GM12878 (cell line): Measurements from ENCODE around the gene CACNA2D3. TPM values are rescaled to one million over a fixed set of nuclear protein-coding genes. Genes with fewer than 3 reads are reported as not detected.

ENCODE experiments used
- ATAC-seq: fragments of 200-7000 bp; cut with Tn5 transposase; 3 replicates; pipeline ENCODE4 v1.9.1; 2020; ENCODE audit warnings: mild to moderate bottlenecking, moderate library complexity
- BruUV-seq: library from RNA; stranded (reverse); fragments of 400-500 nt; replicated peaks from 2 replicates; lab custom pipeline; 2021; lab: Mats Ljungman, UMichigan
- CTCF ChIA-PET: fragments of 300-600 bp; sonication (Branson Sonifier 250); formaldehyde crosslinking; extraction: SDS; loops from one replicate; lab custom pipeline; 2021; ENCODE audit warnings: inconsistent platforms; lab: Yijun Ruan, JAX
- POLR2A ChIA-PET: fragments of 350-600 bp; formaldehyde crosslinking; extraction: SDS; loops from one replicate; lab custom pipeline; 2021; ENCODE audit warnings: inconsistent platforms; lab: Charles Lee
- RAD21 ChIA-PET: fragments of 300-600 bp; sonication (Branson Sonifier 250); formaldehyde crosslinking; loops from one replicate; lab custom pipeline; 2023; ENCODE audit warnings: antibody characterized with exemption; ENCODE audit not compliant: unreplicated experiment; lab: Charles Lee
- SMC1A ChIA-PET: fragments of 300-600 bp; sonication (Branson Sonifier 250); formaldehyde crosslinking; loops from one replicate; lab custom pipeline; 2023; ENCODE audit not compliant: unreplicated experiment, uncharacterized antibody; lab: Charles Lee
- DNase-seq: peaks from one replicate; pipeline ENCODE4 v3.0.0-alpha.2; 2011; ENCODE audit warnings: low read depth, low spot score
- FAIRE-seq: peaks from 3 replicates; lab custom pipeline; 2011; peaks lifted over from hg19 to GRCh38; lab: Jason Lieb, UNC
- H2AFZ ChIP-seq: 2 replicates; pipeline ENCODE4 v1.6.0; 2011; ENCODE audit warnings: low read depth, low read length, control low read depth; ENCODE audit not compliant: control insufficient read depth
- H3K27ac ChIP-seq: 2 replicates; pipeline ENCODE4 v1.5.1; 2011; ENCODE audit warnings: control low read depth; ENCODE audit not compliant: control insufficient read depth, insufficient read depth
- H3K27me3 ChIP-seq, 2 experiments: replicated peaks in 1 of 2; 2 replicates each; pipeline versions ENCODE4 v1.6.0 to v1.6.1; 2011; ENCODE audit warnings: low read length in 1 of 2; ENCODE audit not compliant: control insufficient read depth in 2 of 2, insufficient read depth in 2 of 2
- H3K36me3 ChIP-seq, 2 experiments: 2 replicates each; pipeline ENCODE4 v1.5.1; 2011; ENCODE audit warnings: low read length in 1 of 2; ENCODE audit not compliant: control insufficient read depth in 2 of 2, insufficient read depth in 2 of 2
- H3K4me1 ChIP-seq: 2 replicates; pipeline ENCODE4 v1.6.1; 2011; ENCODE audit warnings: mild to moderate bottlenecking, low read length, moderate library complexity, mixed read lengths; ENCODE audit not compliant: control insufficient read depth, insufficient read depth
- H3K4me2 ChIP-seq: 2 replicates; pipeline ENCODE4 v1.6.0; 2011; ENCODE audit warnings: control low read depth; ENCODE audit not compliant: control insufficient read depth, insufficient read depth
- H3K4me3 ChIP-seq: fragments of 200-600 bp; sonication (generic); 2 replicates; pipeline ENCODE4 v1.5.1; 2016
- H3K79me2 ChIP-seq: 2 replicates; pipeline ENCODE4 v1.6.0; 2011; ENCODE audit warnings: low read length; ENCODE audit not compliant: control insufficient read depth, insufficient read depth
- H3K9ac ChIP-seq: 2 replicates; pipeline ENCODE4 v1.8.0; 2011; ENCODE audit warnings: low read length, control low read depth, mixed read lengths; ENCODE audit not compliant: control insufficient read depth, insufficient read depth
- H3K9me3 ChIP-seq: replicated peaks from 3 replicates; pipeline ENCODE4 v1.5.1; 2011; ENCODE audit warnings: mild to moderate bottlenecking, low read length; ENCODE audit not compliant: control insufficient read depth, insufficient read depth
- H4K20me1 ChIP-seq: 2 replicates; pipeline ENCODE4 v1.6.0; 2011; ENCODE audit not compliant: control insufficient read depth, insufficient read depth
- ATF7 ChIP-seq: fragments of 450-650 bp; IDR thresholded peaks from 2 replicates; pipeline ENCODE4 v1.6.1; 2016; ENCODE audit warnings: low read depth, mild to moderate bottlenecking
- CHD1 ChIP-seq: IDR thresholded peaks from 2 replicates; pipeline ENCODE4 v1.6.1; 2012; ENCODE audit warnings: low read depth, low read length, improper control_type of control experiment
- CHD4 ChIP-seq: fragments of 200-600 bp; sonication (generic); IDR thresholded peaks from 2 replicates; pipeline ENCODE4 v1.6.1; 2016; ENCODE audit warnings: mild to moderate bottlenecking
- KAT2A ChIP-seq: conservative IDR thresholded peaks from 2 replicates; pipeline ENCODE4 v1.6.1; 2011; ENCODE audit warnings: low read depth, low read length; ENCODE audit not compliant: control insufficient read depth
- MYB ChIP-seq: fragments of 150-350 bp; IDR thresholded peaks from 2 replicates; pipeline ENCODE4 v1.6.1; 2014; ENCODE audit warnings: mild to moderate bottlenecking, low read depth, low read length, borderline replicate concordance
- MYC ChIP-seq: IDR thresholded peaks from 2 replicates; pipeline ENCODE4 v1.6.1; 2011; ENCODE audit warnings: mild to moderate bottlenecking, low read length, moderate library complexity, inconsistent platforms; ENCODE audit not compliant: insufficient read depth, insufficient replicate concordance, insufficient read length, severe bottlenecking
- NFYA ChIP-seq: IDR thresholded peaks from 2 replicates; pipeline ENCODE4 v1.6.1; 2011; ENCODE audit warnings: low read depth, mild to moderate bottlenecking, low read length, improper control_type of control experiment, borderline replicate concordance
- NR2F1 ChIP-seq: fragments of 450-650 bp; conservative IDR thresholded peaks from 2 replicates; pipeline ENCODE4 v1.6.1; 2017; ENCODE audit warnings: mild to moderate bottlenecking
- RB1 ChIP-seq: fragments of 450-650 bp; formaldehyde crosslinking; IDR thresholded peaks from 2 replicates; pipeline ENCODE4 v1.6.1; 2017; ENCODE audit warnings: mild to moderate bottlenecking, borderline replicate concordance
- TAF1 ChIP-seq: IDR thresholded peaks from 2 replicates; pipeline ENCODE4 v1.6.1; 2011; ENCODE audit warnings: mild to moderate bottlenecking, low read depth, low read length, borderline replicate concordance
- WRNIP1 ChIP-seq: IDR thresholded peaks from 2 replicates; pipeline ENCODE4 v1.6.1; 2011; ENCODE audit warnings: low read depth, low read length, improper control_type of control experiment, borderline replicate concordance
- ZNF384 ChIP-seq: IDR thresholded peaks from 2 replicates; pipeline ENCODE4 v1.6.1; 2012; ENCODE audit warnings: low read depth, mild to moderate bottlenecking, low read length, improper control_type of control experiment, borderline replicate concordance
- whole genome bisulfite sequencing: methylation state at CpG from one replicate; pipeline ENCODE4 v1.1.6; 2016; ENCODE audit warnings: low lambda C conversion rate; ENCODE audit not compliant: insufficient replicate concordance, insufficient coverage; ENCODE audit errors: missing lambda C conversion rate; 5-methylcytosine and 5-hydroxymethylcytosine counted together
- in situ Hi-C: fragments of 300-500 bp; cut with MboI; formaldehyde crosslinking; loops from 9 replicates; pipeline ENCODE4 v1.14.3; 2018; ENCODE audit warnings: mixed read lengths
- intact Hi-C: fragments of 100-400 bp; cut with micrococcal nuclease; formaldehyde crosslinking; loops from one replicate; pipeline ENCODE4 v1.14.2; 2022; ENCODE audit not compliant: unreplicated experiment
- polyA plus RNA-seq, 11 experiments: library from polyadenylated mRNA; depleted of rRNA in 4 of 11; unstranded in 6 of 11; stranded (reverse) in 5 of 11; fragments of >200 nt; fragmentation: Nextera tagmentation in 4 of 11; fragmentation: Illumina TruSeq in 1 of 11; extraction: Ambion mirVana in 4 of 11; extraction: Trizol in 1 of 11; gene quantifications; 1 replicate in 1 of 11; 2 replicates in 10 of 11; pipeline versions ENCODE4 v1.2.1 to v1.2.3, GENCODE V29; 2011 to 2016; ENCODE audit warnings: inconsistent platforms in 2 of 11, missing spikeins in 2 of 11, low read depth in 1 of 11
- total RNA-seq, 4 experiments: library from RNA; depleted of rRNA in 3 of 4; stranded (reverse); fragments of >200 nt in 3 of 4; fragmentation: Illumina TruSeq in 1 of 4; extraction: Trizol in 1 of 4; gene quantifications; 2 replicates each; pipeline versions ENCODE4 v1.2.1 to v1.2.3, GENCODE V29; 2013 to 2021
- TF ChIP-seq, protein P1 (sequence below): fragments of 450-650 bp; IDR thresholded peaks from 2 replicates; pipeline ENCODE4 v1.6.1; 2017; ENCODE audit warnings: mild to moderate bottlenecking, moderate library complexity

CACNA2D3 gene
- total and polyA plus RNA-seq, 10 of the 15 experiments (the other 5 are each of a cell fraction or from before 2014, with no cell fraction given), result not detected

DNA sequence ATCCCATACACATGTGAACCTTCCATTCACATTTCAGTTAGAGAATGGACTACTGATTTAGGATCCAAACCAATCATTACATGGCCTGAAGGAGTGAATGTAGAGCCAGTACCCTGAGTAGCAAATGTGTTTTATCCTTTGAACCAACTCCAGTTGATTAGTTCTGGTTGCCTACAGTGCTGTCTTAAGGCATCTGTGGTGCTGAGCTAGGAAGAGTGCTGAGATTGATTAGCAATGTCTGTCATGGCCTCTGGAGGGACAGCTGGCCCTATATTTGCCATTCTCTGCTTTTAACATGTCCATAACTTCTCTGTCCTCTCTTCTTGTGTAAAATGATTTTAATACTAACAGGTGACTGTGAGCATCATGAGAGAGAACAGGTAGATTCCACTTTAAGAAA is 794.4 kb downstream of the CACNA2D3 start:
- Histone ChIP-seq H3K27me3 (no peaks in the 10 kb centered on the region), H3K4me2 (no peak overlapping the region), H4K20me1 (no peaks in the 10 kb centered on the region), H3K79me2 (no peaks in the 10 kb centered on the region), H3K9me3 (no peaks in the 10 kb centered on the region), H3K9ac (no peak overlapping the region), H3K4me3 (no peak overlapping the region), H3K27ac (no peak overlapping the region), H3K36me3 (no peaks in the 10 kb centered on the region), H2AFZ (no peak overlapping the region), H3K4me1 (no peaks in the 10 kb centered on the region)
- ChIA-PET CTCF (no interaction called here), SMC1A (no interaction called here), RAD21 (no interaction called here), POLR2A (no interaction called here)
- no TSS peak for BruUV-seq
- in situ Hi-C loops (no loop called here), intact Hi-C loops (no loop called here)
- no peak for FAIRE-seq
- no peak for ATAC-seq
- no peak for DNase-seq
- TF ChIP-seq CHD1, result no peak
- no peak for TF ChIP-seq TAF1
- TF ChIP-seq WRNIP1, result no peak
- TF ChIP-seq RB1, result no peak
- TF ChIP-seq NFYA, result no peak

DNA sequence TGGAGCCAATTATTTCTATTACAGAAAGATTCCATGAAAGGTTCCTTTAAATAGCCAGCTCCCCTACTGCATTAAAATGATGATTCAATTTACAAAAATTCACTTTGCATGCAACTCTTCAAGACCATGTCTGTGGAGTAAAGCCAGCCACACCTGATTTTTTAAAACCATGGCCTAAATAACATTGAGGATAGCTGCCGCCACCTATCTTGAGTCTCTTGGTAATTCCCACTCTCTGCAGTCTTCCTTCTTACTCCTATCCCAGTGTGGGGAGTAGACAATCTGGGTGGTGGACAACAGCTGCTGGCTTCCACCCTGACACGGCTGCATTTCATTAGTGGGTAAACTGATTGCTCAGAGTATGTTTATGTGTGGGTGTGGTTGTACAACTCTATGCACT is 794.8 kb downstream of the CACNA2D3 start:
- Histone ChIP-seq H3K36me3 (no peaks in the 10 kb centered on the region), H2AFZ (no peak overlapping the region), H4K20me1 (no peaks in the 10 kb centered on the region), H3K9ac (no peak overlapping the region), H3K9me3 (no peaks in the 10 kb centered on the region), H3K27ac (no peak overlapping the region), H3K4me3 (no peak overlapping the region), H3K27me3 (no peaks in the 10 kb centered on the region), H3K4me2 (no peak overlapping the region), H3K4me1 (no peaks in the 10 kb centered on the region), H3K79me2 (no peaks in the 10 kb centered on the region)
- in situ Hi-C loops (no loop called here), intact Hi-C loops (no loop called here)
- DNase-seq (no peak), ATAC-seq (no peak), FAIRE-seq (no peak)
- RAD21 ChIA-PET, result no interaction called here
- 47% methylated on average over 2 of the region's 2 CpGs for WGBS
- CTCF ChIA-PET, result no interaction called here
- SMC1A ChIA-PET, result no interaction called here
- no TSS peak for BruUV-seq
- POLR2A ChIA-PET, result no interaction called here
- TF ChIP-seq KAT2A (no peak), MYB (no peak), RB1 (no peak), MYC (no peak), ATF7 (no peak), CHD4 (no peak), NR2F1 (no peak), ZNF384 (no peak)
- TF ChIP-seq, protein P1, sequence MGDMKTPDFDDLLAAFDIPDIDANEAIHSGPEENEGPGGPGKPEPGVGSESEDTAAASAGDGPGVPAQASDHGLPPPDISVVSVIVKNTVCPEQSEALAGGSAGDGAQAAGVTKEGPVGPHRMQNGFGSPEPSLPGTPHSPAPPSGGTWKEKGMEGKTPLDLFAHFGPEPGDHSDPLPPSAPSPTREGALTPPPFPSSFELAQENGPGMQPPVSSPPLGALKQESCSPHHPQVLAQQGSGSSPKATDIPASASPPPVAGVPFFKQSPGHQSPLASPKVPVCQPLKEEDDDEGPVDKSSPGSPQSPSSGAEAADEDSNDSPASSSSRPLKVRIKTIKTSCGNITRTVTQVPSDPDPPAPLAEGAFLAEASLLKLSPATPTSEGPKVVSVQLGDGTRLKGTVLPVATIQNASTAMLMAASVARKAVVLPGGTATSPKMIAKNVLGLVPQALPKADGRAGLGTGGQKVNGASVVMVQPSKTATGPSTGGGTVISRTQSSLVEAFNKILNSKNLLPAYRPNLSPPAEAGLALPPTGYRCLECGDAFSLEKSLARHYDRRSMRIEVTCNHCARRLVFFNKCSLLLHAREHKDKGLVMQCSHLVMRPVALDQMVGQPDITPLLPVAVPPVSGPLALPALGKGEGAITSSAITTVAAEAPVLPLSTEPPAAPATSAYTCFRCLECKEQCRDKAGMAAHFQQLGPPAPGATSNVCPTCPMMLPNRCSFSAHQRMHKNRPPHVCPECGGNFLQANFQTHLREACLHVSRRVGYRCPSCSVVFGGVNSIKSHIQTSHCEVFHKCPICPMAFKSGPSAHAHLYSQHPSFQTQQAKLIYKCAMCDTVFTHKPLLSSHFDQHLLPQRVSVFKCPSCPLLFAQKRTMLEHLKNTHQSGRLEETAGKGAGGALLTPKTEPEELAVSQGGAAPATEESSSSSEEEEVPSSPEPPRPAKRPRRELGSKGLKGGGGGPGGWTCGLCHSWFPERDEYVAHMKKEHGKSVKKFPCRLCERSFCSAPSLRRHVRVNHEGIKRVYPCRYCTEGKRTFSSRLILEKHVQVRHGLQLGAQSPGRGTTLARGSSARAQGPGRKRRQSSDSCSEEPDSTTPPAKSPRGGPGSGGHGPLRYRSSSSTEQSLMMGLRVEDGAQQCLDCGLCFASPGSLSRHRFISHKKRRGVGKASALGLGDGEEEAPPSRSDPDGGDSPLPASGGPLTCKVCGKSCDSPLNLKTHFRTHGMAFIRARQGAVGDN, result no peak
